ENCODE measurements around the gene TCF7L1.

TCF7L1 gene

GRCh38 chr2:85272357-85272756, 139.2 kb downstream of the TCF7L1 start:
- no peak overlapping the region for H3K4me3 ChIP-seq (ENCODE audit: low read depth, low read length)
- TF ChIP-seq CTCF (IDR thresholded peaks at IDR 0.05; ENCODE audit: low read depth, low read length), result no peak

- TF ChIP-seq CTCF (IDR thresholded peaks at IDR 0.05; ENCODE audit: low read depth, low read length), result no peak
- H3K4me3 ChIP-seq (ENCODE audit: low read depth, low read length), result no peak overlapping the region
Observed at GRCh38 chr2:85273738-85274731, 140.8 kb downstream of the TCF7L1 start.

GRCh38 chr2:85275984-85276540, 142.9 kb downstream of the TCF7L1 start:
- no peak for TF ChIP-seq CTCF (IDR thresholded peaks at IDR 0.05; ENCODE audit: low read depth, low read length)
- H3K4me3 ChIP-seq (ENCODE audit: low read depth, low read length), result 0 out of 2 replicates have a peak overlapping the region, but pooled peaks have one; percentile 14

GRCh38 chr2:85276571-85277118, 143.5 kb downstream of the TCF7L1 start:
- no peak overlapping the region for H3K4me3 ChIP-seq (ENCODE audit: low read depth, low read length)
- no peak for TF ChIP-seq CTCF (IDR thresholded peaks at IDR 0.05; ENCODE audit: low read depth, low read length)

GRCh38 chr2:85277416-85278158, 144.4 kb downstream of the TCF7L1 start:
- TF ChIP-seq CTCF (IDR thresholded peaks at IDR 0.05; ENCODE audit: low read depth, low read length), result no peak
- peak overlapping the region; percentile 35 for H3K4me3 ChIP-seq (ENCODE audit: low read depth, low read length)

- TF ChIP-seq CTCF (IDR thresholded peaks at IDR 0.05; ENCODE audit: low read depth, low read length), result no peak
- peak overlapping the region; percentile 35 for H3K4me3 ChIP-seq (ENCODE audit: low read depth, low read length)
Observed at GRCh38 chr2:85278361-85278760, 145.2 kb downstream of the TCF7L1 start.
